GM12878 (cell line): ENCODE results near the gene DCLRE1B. TPM values are rescaled to one million over a fixed set of nuclear protein-coding genes. Genes with fewer than 3 reads are reported as not detected.

Source experiments
- ATF3 ChIP-seq: IDR thresholded peaks from 2 replicates; pipeline ENCODE4 v1.6.1; 2011; ENCODE audit warnings: low read depth, mild to moderate bottlenecking, low read length, moderate library complexity, borderline replicate concordance; ENCODE audit errors: extremely low read depth
- BCLAF1 ChIP-seq: fragments of 450-650 bp; IDR thresholded peaks from 2 replicates; pipeline ENCODE4 v1.6.1; 2017; ENCODE audit warnings: antibody characterized with exemption, mild to moderate bottlenecking, moderate library complexity
- CBX3 ChIP-seq: fragments of 200-600 bp; sonication (generic); IDR thresholded peaks from 2 replicates; pipeline ENCODE4 v1.6.1; 2016; ENCODE audit warnings: low read depth, borderline replicate concordance
- CUX1 ChIP-seq: IDR thresholded peaks from 2 replicates; pipeline ENCODE4 v1.6.1; 2012; ENCODE audit warnings: improper control_type of control experiment, low read depth, low read length; ENCODE audit not compliant: insufficient replicate concordance
- EZH2 ChIP-seq: IDR thresholded peaks from 2 replicates; pipeline ENCODE4 v1.6.1; 2012; ENCODE audit warnings: low read depth, mild to moderate bottlenecking, control low read depth, inconsistent platforms, low read length, borderline replicate concordance; ENCODE audit not compliant: control insufficient read depth
- FOXM1 ChIP-seq: IDR thresholded peaks from 2 replicates; pipeline ENCODE4 v1.6.1; 2012; ENCODE audit warnings: low read depth, mild to moderate bottlenecking, inconsistent platforms, low read length, moderate library complexity
- MEF2A ChIP-seq: IDR thresholded peaks from 2 replicates; pipeline ENCODE4 v1.6.1; 2011; ENCODE audit warnings: low read depth, mild to moderate bottlenecking, low read length, moderate library complexity; ENCODE audit not compliant: insufficient read depth
- MEF2B ChIP-seq: fragments of 450-650 bp; IDR thresholded peaks from 2 replicates; pipeline ENCODE4 v1.6.1; 2018; ENCODE audit warnings: mild to moderate bottlenecking, moderate library complexity; ENCODE audit not compliant: partially characterized antibody, poor library complexity, severe bottlenecking
- NFXL1 ChIP-seq: fragments of 450-650 bp; IDR thresholded peaks from 2 replicates; pipeline ENCODE4 v1.6.1; 2017; ENCODE audit warnings: antibody characterized with exemption, mild to moderate bottlenecking, borderline replicate concordance
- NR2C2 ChIP-seq: IDR thresholded peaks from 2 replicates; pipeline ENCODE4 v1.6.1; 2011; ENCODE audit warnings: borderline replicate concordance, low read depth; ENCODE audit not compliant: control insufficient read depth, insufficient read length
- RUNX3 ChIP-seq: IDR thresholded peaks from 2 replicates; pipeline ENCODE4 v1.6.1; 2012; ENCODE audit warnings: low read length, inconsistent platforms
- SPI1 ChIP-seq: IDR thresholded peaks from 2 replicates; pipeline ENCODE4 v1.6.1; 2011; ENCODE audit warnings: low read depth, mild to moderate bottlenecking, low read length, moderate library complexity, borderline replicate concordance; ENCODE audit not compliant: insufficient read depth
- STAT1 ChIP-seq: fragments of 450-650 bp; conservative IDR thresholded peaks from 2 replicates; pipeline ENCODE4 v1.6.1; 2014; ENCODE audit warnings: antibody characterized with exemption, mild to moderate bottlenecking
- SUPT20H ChIP-seq: IDR thresholded peaks from 2 replicates; pipeline ENCODE4 v1.6.1; 2011; ENCODE audit warnings: low read depth, mild to moderate bottlenecking, low read length, moderate library complexity, borderline replicate concordance; ENCODE audit not compliant: control insufficient read depth
- TCF7 ChIP-seq: IDR thresholded peaks from 2 replicates; pipeline ENCODE4 v1.6.1; 2014; ENCODE audit warnings: antibody characterized with exemption, borderline replicate concordance
- ZNF207 ChIP-seq: fragments of 450-650 bp; IDR thresholded peaks from 2 replicates; pipeline ENCODE4 v1.6.1; 2014; ENCODE audit warnings: antibody characterized with exemption, mild to moderate bottlenecking, borderline replicate concordance
- polyA plus RNA-seq, 11 experiments: library from polyadenylated mRNA; depleted of rRNA in 4 of 11; unstranded in 6 of 11; stranded (reverse) in 5 of 11; fragments of >200 nt; fragmentation: Nextera tagmentation in 4 of 11; fragmentation: Illumina TruSeq in 1 of 11; extraction: Ambion mirVana in 4 of 11; extraction: Trizol in 1 of 11; gene quantifications; 1 replicate in 1 of 11; 2 replicates in 10 of 11; pipeline versions ENCODE4 v1.2.1 to v1.2.3, GENCODE V29; 2011 to 2016; ENCODE audit warnings: inconsistent platforms in 2 of 11, missing spikeins in 2 of 11, low read depth in 1 of 11
- total RNA-seq, 4 experiments: library from RNA; depleted of rRNA in 3 of 4; stranded (reverse); fragments of >200 nt in 3 of 4; fragmentation: Illumina TruSeq in 1 of 4; extraction: Trizol in 1 of 4; gene quantifications; 2 replicates each; pipeline versions ENCODE4 v1.2.1 to v1.2.3, GENCODE V29; 2013 to 2021
- TF ChIP-seq, protein P1 (sequence below): fragments of 450-650 bp; IDR thresholded peaks from 2 replicates; pipeline ENCODE4 v1.6.1; 2018; ENCODE audit warnings: borderline replicate concordance, mild to moderate bottlenecking; ENCODE audit not compliant: partially characterized antibody

The DCLRE1B gene
- total and polyA plus RNA-seq, 10 of the 15 experiments (the other 5 are each of a cell fraction or from before 2014, with no cell fraction given), result 5.4 to 18.3 (median 13.4) TPM

DNA sequence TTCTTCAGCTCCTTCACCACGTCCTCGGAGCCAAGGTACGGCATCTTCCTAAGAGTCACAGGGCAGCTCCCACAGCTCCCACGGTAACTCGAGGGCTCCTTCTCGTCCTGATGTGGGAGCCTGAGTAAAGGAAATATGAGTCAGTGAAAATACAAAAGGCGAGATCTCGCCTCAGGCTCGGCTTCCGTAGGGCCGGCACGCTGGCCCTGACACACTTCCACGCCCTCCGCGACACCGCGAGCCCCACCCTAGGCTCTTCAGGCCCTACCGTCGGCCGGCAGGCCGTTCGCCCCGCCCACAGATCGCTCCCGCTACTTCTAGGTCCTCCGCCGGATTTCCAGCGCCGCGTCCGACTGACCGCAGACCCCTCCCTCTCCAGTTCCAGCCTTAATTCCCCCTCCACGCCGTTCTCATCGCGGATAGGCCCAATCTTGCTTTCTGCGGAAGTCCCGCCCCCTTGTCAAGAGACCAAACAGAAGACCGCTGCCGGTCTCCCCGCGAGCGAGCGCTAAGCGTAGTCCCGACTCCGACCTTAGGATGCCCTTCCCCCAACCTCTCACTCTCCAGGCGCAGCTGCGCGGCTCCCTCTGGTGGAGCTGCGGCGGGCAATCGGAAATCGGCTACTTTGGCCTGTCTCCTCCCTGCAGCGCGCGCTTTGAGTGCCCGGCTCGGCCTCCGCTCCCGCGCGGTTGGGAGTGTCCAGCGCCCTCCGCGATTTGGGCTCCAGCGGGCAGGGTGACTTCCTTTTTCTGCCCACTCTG, at the start of gene DCLRE1B, which contains the start of gene AP4B1 (continued):
- TF ChIP-seq RUNX3, result peak; percentile 90
- TF ChIP-seq SPI1, result peak; percentile 23; the same call in 1 of the 2 replicates
- no peak for TF ChIP-seq ATF3
- TF ChIP-seq CUX1, result peak; percentile 88
- no peak for TF ChIP-seq BCLAF1
- TF ChIP-seq TCF7, result no peak
- peak; percentile 64; the same call in 1 of the 2 replicates for TF ChIP-seq STAT1
- peak; percentile 55; the same call in 1 of the 2 replicates for TF ChIP-seq FOXM1
- TF ChIP-seq SUPT20H, result no peak
- no peak for TF ChIP-seq EZH2
- TF ChIP-seq CBX3, result no peak
- no peak for TF ChIP-seq NFXL1
- peak; percentile 82 for TF ChIP-seq MEF2A
- TF ChIP-seq ZNF207, result peak; percentile 86; the same call in 1 of the 2 replicates
- TF ChIP-seq, protein P1, sequence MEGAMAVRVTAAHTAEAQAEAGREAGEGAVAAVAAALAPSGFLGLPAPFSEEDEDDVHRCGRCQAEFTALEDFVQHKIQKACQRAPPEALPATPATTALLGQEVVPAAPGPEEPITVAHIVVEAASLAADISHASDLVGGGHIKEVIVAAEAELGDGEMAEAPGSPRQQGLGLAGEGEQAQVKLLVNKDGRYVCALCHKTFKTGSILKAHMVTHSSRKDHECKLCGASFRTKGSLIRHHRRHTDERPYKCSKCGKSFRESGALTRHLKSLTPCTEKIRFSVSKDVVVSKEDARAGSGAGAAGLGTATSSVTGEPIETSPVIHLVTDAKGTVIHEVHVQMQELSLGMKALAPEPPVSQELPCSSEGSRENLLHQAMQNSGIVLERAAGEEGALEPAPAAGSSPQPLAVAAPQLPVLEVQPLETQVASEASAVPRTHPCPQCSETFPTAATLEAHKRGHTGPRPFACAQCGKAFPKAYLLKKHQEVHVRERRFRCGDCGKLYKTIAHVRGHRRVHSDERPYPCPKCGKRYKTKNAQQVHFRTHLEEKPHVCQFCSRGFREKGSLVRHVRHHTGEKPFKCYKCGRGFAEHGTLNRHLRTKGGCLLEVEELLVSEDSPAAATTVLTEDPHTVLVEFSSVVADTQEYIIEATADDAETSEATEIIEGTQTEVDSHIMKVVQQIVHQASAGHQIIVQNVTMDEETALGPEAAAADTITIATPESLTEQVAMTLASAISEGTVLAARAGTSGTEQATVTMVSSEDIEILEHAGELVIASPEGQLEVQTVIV, result peak; percentile 81
- no peak for TF ChIP-seq MEF2B
- TF ChIP-seq NR2C2, result peak; percentile 82
